Subcutaneous adipose tissue (tissue), 4 donors: ENCODE results near the gene ANKS1B. TPM values are rescaled to one million over a fixed set of nuclear protein-coding genes. Genes with fewer than 3 reads are reported as not detected.

Source experiments
- total RNA-seq, 4 donors: library from RNA; depleted of rRNA; stranded (reverse); fragments of >200 nt; gene quantifications; one replicate each; pipeline ENCODE4 v1.1.0, GENCODE V29; 2016
- TF ChIP-seq, protein P1 (sequence below): fragments of 450-650 bp; IDR thresholded peaks from one replicate; pipeline ENCODE4 v1.5.1; 2016; ENCODE audit warnings: low read depth, mild to moderate bottlenecking, control low read depth, antibody characterized with exemption, moderate library complexity

The ANKS1B gene
- total RNA-seq, 4 donors from 2014 or later: 4.5 to 15.4 (median 10.1) TPM

DNA sequence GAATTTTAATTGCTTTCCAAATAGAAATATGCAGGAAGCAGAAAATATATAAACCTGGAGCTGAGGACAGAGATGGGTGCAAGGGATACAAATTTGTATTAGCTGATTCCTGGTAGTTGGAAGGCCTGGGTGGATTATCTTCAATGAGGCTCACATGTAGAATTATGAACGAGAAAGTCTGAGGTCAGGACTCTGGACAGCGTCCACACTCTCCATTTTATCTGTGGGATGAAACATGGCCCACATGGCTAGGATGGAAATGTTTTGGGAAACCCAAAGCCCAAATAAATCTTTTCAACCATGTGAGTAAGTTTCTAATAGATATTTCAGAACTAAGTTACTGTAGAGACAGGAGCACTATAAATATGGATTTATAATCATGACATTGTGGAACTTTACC, 1083.5 kb downstream of the ANKS1B start:
- TF ChIP-seq, protein P1, sequence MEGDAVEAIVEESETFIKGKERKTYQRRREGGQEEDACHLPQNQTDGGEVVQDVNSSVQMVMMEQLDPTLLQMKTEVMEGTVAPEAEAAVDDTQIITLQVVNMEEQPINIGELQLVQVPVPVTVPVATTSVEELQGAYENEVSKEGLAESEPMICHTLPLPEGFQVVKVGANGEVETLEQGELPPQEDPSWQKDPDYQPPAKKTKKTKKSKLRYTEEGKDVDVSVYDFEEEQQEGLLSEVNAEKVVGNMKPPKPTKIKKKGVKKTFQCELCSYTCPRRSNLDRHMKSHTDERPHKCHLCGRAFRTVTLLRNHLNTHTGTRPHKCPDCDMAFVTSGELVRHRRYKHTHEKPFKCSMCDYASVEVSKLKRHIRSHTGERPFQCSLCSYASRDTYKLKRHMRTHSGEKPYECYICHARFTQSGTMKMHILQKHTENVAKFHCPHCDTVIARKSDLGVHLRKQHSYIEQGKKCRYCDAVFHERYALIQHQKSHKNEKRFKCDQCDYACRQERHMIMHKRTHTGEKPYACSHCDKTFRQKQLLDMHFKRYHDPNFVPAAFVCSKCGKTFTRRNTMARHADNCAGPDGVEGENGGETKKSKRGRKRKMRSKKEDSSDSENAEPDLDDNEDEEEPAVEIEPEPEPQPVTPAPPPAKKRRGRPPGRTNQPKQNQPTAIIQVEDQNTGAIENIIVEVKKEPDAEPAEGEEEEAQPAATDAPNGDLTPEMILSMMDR: no peak

- TF ChIP-seq, protein P1: no peak
Observed at GRCh38 chr12:98896938-98897337, 1087.8 kb downstream of the ANKS1B start.

DNA sequence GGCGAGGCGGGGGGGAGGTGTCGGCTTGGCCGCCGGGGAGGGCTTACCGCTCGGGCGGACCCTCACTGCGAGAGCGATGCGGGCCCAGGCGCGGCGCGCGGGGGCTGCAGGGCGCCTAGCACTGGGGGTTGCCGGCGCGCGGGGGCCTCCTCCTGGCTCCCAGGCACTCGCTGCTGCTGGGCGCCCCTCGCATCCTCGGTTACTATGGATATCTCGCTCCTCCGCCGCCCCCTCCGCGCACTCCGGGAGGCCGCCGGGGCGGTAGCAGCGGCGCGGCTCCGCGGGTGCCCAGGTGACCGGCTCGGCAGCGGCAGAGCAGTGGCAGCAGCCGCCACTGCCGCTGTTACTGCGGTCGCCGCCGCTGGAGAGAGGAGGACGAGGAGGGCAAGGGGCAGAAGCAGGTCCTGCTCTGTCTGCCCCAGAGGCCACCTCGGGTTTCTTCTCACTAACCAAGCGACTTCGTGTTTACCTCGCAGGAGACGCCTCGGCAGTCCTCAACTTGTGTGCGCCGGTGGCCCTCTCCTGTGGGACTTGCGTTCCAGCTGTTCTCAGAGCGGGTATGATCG, 1089.6 kb downstream of the ANKS1B start:
- TF ChIP-seq, protein P1: no peak

DNA sequence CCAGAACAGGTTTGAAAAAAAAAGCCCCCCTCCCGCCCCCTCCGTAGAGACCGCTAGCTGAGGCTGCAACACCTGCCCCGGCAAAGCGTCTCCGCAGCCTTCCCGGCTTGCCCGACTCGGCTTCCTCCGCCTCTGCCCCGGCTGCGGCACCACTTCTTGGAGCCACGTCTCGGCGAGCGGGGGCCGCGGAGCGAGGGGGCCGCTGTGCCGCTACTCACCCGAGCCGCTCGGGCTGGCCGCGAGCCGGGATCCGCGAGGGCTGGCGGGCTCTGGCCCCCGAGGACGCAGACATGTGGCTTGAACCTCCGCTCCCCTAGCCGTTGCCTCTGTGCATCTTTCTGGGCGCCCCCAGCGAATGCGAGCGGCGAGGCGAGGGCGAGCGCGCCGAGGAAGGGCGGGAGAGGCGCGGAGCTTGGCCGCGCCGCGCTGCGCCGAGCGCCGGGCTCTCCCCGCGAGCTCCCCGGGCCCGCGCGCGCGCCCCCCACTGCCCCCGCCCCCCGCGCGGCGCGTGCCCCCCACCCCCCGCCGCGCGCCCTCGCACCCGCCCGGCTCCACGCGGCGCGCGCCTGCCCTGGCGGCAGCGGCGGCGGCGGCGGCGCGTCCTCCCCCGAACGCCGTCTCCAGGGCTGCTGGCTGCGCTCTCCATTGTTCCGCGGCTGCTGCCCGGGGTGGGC, 1090.2 kb downstream of the ANKS1B start:
- TF ChIP-seq, protein P1: no peak

- TF ChIP-seq, protein P1: no peak
Observed at GRCh38 chr12:98893675-98894411, 1090.9 kb downstream of the ANKS1B start.

DNA sequence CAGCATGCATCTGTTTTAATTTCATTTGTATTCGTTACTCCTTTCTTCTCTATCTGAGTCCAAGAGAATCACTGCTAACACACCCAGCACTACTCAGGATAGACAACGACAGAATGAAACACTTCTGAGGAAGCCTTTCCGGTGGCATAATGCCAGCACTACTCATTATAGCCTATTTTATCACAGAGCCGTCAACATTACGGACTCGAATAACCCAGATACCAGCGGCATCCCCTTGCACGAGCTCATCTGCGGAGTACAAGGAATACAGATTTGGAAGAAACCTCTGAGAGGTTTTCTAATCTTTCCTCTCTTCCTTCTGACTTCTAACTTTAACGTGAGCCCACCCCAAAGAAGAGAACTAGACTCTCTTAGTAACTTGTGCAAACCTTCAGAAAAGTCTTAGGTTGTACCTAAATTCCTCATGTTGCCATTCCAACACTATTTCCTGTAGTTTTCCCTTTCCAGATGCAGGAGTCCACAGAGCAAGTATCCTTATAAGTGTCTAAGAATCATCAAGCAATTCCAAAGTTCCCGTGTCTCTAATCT, 1091.5 kb downstream of the ANKS1B start:
- TF ChIP-seq, protein P1: no peak

GRCh38 chr12:98885778-98886177, 1099.0 kb downstream of the ANKS1B start:
- TF ChIP-seq, protein P1: no peak
